Activated T-cell treated with anti-CD3 and anti-CD28 coated beads, Interleukin-2, amount 50 U/mL, for 24 hours (primary cell): ENCODE measurements around the gene ZNF148.
"Not testable (repeated sequence)": the region's sequence is repeated elsewhere in the genome, so short reads cannot be mapped to it uniquely, and the experiment has no call there.

Experiments used
- DNase-seq: peaks from one replicate; pipeline ENCODE4 v3.0.0-alpha.2; 2020
- H3K27ac Mint-ChIP-seq: 2 replicates; pipeline ENCODE4 v1.8.0; 2020; ENCODE audit warnings: mild to moderate bottlenecking, mixed read lengths
- H3K27me3 Mint-ChIP-seq: 2 replicates; pipeline ENCODE4 v1.8.0; 2020; ENCODE audit warnings: mixed read lengths
- H3K36me3 Mint-ChIP-seq: 2 replicates; pipeline ENCODE4 v1.8.0; 2020; ENCODE audit warnings: low read depth, mixed read lengths
- H3K4me1 Mint-ChIP-seq: 2 replicates; pipeline ENCODE4 v1.8.0; 2020; ENCODE audit warnings: low read depth, mixed read lengths
- H3K4me3 Mint-ChIP-seq: 2 replicates; pipeline ENCODE4 v1.8.0; 2020; ENCODE audit warnings: mild to moderate bottlenecking, moderate library complexity, mixed read lengths
- H3K9me3 Mint-ChIP-seq: 2 replicates; pipeline ENCODE4 v1.8.0; 2020; ENCODE audit warnings: mixed read lengths

The ZNF148 gene

GRCh38 chr3:125388369-125388768, 13.2 kb upstream of the ZNF148 start:
- H3K4me1 Mint-ChIP-seq, H3K4me3 Mint-ChIP-seq, H3K27me3 Mint-ChIP-seq, H3K9me3 Mint-ChIP-seq, H3K27ac Mint-ChIP-seq, DNase-seq, H3K36me3 Mint-ChIP-seq: not testable (repeated sequence)

- Mint-ChIP-seq H3K4me3 (no peak overlapping the region), H3K9me3 (no peaks in the 10 kb centered on the region), H3K36me3 (no peaks in the 10 kb centered on the region), H3K27me3 (no peaks in the 10 kb centered on the region), H3K27ac (no peak overlapping the region), H3K4me1 (peaks cover 15% of the 10 kb centered on the region)
- no peak for DNase-seq
Observed at GRCh38 chr3:125386811-125387210, 11.7 kb upstream of the ZNF148 start.

GRCh38 chr3:125383744-125384143, 8.6 kb upstream of the ZNF148 start:
- peaks cover 10% of the 10 kb centered on the region for H3K4me1 Mint-ChIP-seq
- no peak overlapping the region for H3K27ac Mint-ChIP-seq
- H3K36me3 Mint-ChIP-seq, result no peaks in the 10 kb centered on the region
- no peaks in the 10 kb centered on the region for H3K9me3 Mint-ChIP-seq
- no peaks in the 10 kb centered on the region for H3K27me3 Mint-ChIP-seq
- no peak for DNase-seq
- H3K4me3 Mint-ChIP-seq, result no peak overlapping the region

- no peak overlapping the region for H3K27ac Mint-ChIP-seq
- no peaks in the 10 kb centered on the region for H3K9me3 Mint-ChIP-seq
- H3K4me1 Mint-ChIP-seq, result peaks cover 10% of the 10 kb centered on the region
- H3K4me3 Mint-ChIP-seq, result no peak overlapping the region
- no peak for DNase-seq
- H3K27me3 Mint-ChIP-seq, result no peaks in the 10 kb centered on the region
- H3K36me3 Mint-ChIP-seq, result no peaks in the 10 kb centered on the region
Observed at GRCh38 chr3:125382298-125382697, 7.2 kb upstream of the ZNF148 start.

GRCh38 chr3:125381743-125382142, 6.6 kb upstream of the ZNF148 start:
- Mint-ChIP-seq H3K9me3 (no peaks in the 10 kb centered on the region), H3K27ac (peak overlapping the region; percentile 16), H3K4me1 (peaks cover 10% of the 10 kb centered on the region), H3K4me3 (no peak overlapping the region), H3K36me3 (no peaks in the 10 kb centered on the region), H3K27me3 (no peaks in the 10 kb centered on the region)
- DNase-seq, result peak; percentile 34

GRCh38 chr3:125381314-125381713, 6.2 kb upstream of the ZNF148 start:
- peaks cover 14% of the 10 kb centered on the region for H3K4me1 Mint-ChIP-seq
- no peak for DNase-seq
- no peaks in the 10 kb centered on the region for H3K9me3 Mint-ChIP-seq
- no peaks in the 10 kb centered on the region for H3K27me3 Mint-ChIP-seq
- H3K4me3 Mint-ChIP-seq, result no peak overlapping the region
- H3K27ac Mint-ChIP-seq, result no peak overlapping the region
- no peaks in the 10 kb centered on the region for H3K36me3 Mint-ChIP-seq

- H3K36me3 Mint-ChIP-seq, result peaks cover 11% of the 10 kb centered on the region
- H3K27ac Mint-ChIP-seq, result no peak overlapping the region
- no peak for DNase-seq
- no peaks in the 10 kb centered on the region for H3K9me3 Mint-ChIP-seq
- no peak overlapping the region for H3K4me3 Mint-ChIP-seq
- no peaks in the 10 kb centered on the region for H3K27me3 Mint-ChIP-seq
- H3K4me1 Mint-ChIP-seq, result peaks cover 22% of the 10 kb centered on the region
Observed at GRCh38 chr3:125379483-125379882, 4.4 kb upstream of the ZNF148 start.

- Mint-ChIP-seq H3K27me3 (no peaks in the 10 kb centered on the region), H3K4me1 (peaks cover 28% of the 10 kb centered on the region), H3K27ac (no peak overlapping the region), H3K9me3 (no peaks in the 10 kb centered on the region), H3K36me3 (peaks cover 14% of the 10 kb centered on the region), H3K4me3 (no peak overlapping the region)
- DNase-seq, result no peak
Observed at GRCh38 chr3:125378762-125379161, 3.6 kb upstream of the ZNF148 start.

- H3K4me1 Mint-ChIP-seq, result peaks cover 31% of the 10 kb centered on the region
- H3K27me3 Mint-ChIP-seq, result no peaks in the 10 kb centered on the region
- no peak for DNase-seq
- no peaks in the 10 kb centered on the region for H3K9me3 Mint-ChIP-seq
- peaks cover 30% of the 10 kb centered on the region for H3K36me3 Mint-ChIP-seq
- peak overlapping the region; percentile 92 for H3K4me3 Mint-ChIP-seq
- peak overlapping the region; percentile 99 for H3K27ac Mint-ChIP-seq
Observed at GRCh38 chr3:125375950-125376679, 990 bp upstream of the ZNF148 start.

- DNase-seq, result no peak
- H3K9me3 Mint-ChIP-seq, result no peaks in the 10 kb centered on the region
- H3K27ac Mint-ChIP-seq, result peak overlapping the region; percentile 87
- no peaks in the 10 kb centered on the region for H3K27me3 Mint-ChIP-seq
- peaks cover 42% of the 10 kb centered on the region for H3K36me3 Mint-ChIP-seq
- H3K4me1 Mint-ChIP-seq, result peaks cover 45% of the 10 kb centered on the region
- peak overlapping the region; percentile 92 for H3K4me3 Mint-ChIP-seq
Observed at GRCh38 chr3:125374501-125374995, 577 bp downstream of the ZNF148 start.

GRCh38 chr3:125367403-125368230, 7.5 kb downstream of the ZNF148 start:
- no peak overlapping the region for H3K4me3 Mint-ChIP-seq
- no peaks in the 10 kb centered on the region for H3K9me3 Mint-ChIP-seq
- H3K27me3 Mint-ChIP-seq, result no peaks in the 10 kb centered on the region
- no peak overlapping the region for H3K27ac Mint-ChIP-seq
- H3K4me1 Mint-ChIP-seq, result peaks cover 75% of the 10 kb centered on the region
- DNase-seq, result no peak
- H3K36me3 Mint-ChIP-seq, result peaks cover 43% of the 10 kb centered on the region

- Mint-ChIP-seq H3K4me1 (peaks cover 80% of the 10 kb centered on the region), H3K27ac (no peak overlapping the region), H3K9me3 (no peaks in the 10 kb centered on the region), H3K27me3 (no peaks in the 10 kb centered on the region), H3K36me3 (peaks cover 33% of the 10 kb centered on the region), H3K4me3 (no peak overlapping the region)
- no peak for DNase-seq
Observed at GRCh38 chr3:125366132-125366531, 9.0 kb downstream of the ZNF148 start.

- no peak for DNase-seq
- H3K4me1 Mint-ChIP-seq, result peaks cover 69% of the 10 kb centered on the region
- H3K4me3 Mint-ChIP-seq, result no peak overlapping the region
- H3K27ac Mint-ChIP-seq, result peak overlapping the region; percentile 17
- H3K9me3 Mint-ChIP-seq, result no peaks in the 10 kb centered on the region
- H3K27me3 Mint-ChIP-seq, result no peaks in the 10 kb centered on the region
- peaks cover 5% of the 10 kb centered on the region for H3K36me3 Mint-ChIP-seq
Observed at GRCh38 chr3:125359700-125360099, 15.4 kb downstream of the ZNF148 start.

- no peak for DNase-seq
- Mint-ChIP-seq H3K36me3 (no peaks in the 10 kb centered on the region), H3K4me3 (no peak overlapping the region), H3K9me3 (no peaks in the 10 kb centered on the region), H3K27ac (peak overlapping the region; percentile 37), H3K4me1 (peaks cover 67% of the 10 kb centered on the region), H3K27me3 (no peaks in the 10 kb centered on the region)
Observed at GRCh38 chr3:125358923-125359322, 16.2 kb downstream of the ZNF148 start.

- Mint-ChIP-seq H3K4me3 (peak overlapping the region; percentile 77), H3K27ac (peak overlapping the region; percentile 77), H3K4me1 (peaks cover 65% of the 10 kb centered on the region), H3K9me3 (no peaks in the 10 kb centered on the region), H3K27me3 (no peaks in the 10 kb centered on the region), H3K36me3 (peaks cover 2% of the 10 kb centered on the region)
- DNase-seq, result no peak
Observed at GRCh38 chr3:125357837-125358236, 17.3 kb downstream of the ZNF148 start.
